Measurements from ENCODE around the gene NIN.

The NIN gene

DNA sequence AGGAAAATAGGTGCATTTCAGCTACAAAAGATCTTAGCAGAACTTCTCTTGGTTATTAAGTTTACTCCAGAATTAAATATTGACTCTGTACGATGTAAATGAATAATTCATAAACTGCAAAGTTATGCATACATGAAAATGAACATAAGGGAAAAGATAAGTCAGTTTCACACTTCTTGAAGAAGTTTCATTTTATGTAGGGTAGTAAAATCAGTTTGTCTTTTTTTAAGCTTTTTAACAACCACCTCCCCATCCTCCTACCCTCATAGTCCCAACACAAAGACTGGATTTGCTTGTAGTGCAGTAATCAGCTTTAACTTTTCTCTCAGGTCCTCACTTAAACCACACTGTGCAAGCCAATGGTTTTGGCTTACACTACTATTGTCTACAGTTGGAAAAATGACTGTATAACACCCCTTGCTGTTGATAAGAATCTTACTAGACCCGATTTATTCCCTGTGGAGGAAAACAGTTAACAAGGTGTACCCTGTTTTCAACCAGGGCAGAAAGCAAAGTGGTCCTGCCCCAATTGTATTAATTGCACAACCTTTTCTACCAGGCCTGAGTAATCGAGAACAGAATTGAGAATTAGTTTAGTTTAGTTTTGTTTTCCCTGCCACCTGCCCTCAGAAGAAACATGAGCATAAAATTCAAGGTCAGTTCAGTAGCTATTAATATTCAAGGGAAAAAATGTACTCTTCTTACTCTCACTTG, 44.1 kb downstream of the NIN start:
- no peak for DNase-seq

DNA sequence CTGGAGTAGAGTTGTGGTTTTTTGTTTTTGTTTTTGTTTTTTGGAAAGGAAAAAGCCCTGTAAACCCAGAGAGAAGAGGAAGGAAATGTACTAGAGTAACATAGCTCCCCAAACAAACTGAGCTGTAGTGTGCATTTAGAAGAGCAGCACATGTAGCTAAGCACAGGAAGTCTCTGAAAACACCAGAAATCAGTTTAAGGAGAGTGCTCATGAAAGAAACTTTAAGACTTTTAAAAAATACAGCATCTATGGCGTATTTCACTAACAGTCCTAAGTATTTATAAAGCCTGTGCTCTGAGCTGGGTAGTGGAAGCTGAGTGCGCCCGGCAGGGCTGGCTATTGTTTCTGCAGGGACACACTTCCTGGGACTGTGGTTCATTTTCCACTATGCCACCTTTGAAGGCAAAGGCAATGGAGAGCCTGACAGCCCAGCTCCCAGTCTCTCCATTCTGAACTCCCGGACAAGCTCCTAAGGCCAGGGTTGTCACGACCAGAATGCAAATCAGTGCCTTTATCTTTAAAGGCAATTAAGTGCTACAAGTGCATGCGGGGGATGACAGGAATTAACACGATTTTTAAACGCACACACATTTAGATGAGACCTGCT, 45.4 kb downstream of the NIN start:
- DNase-seq: no peak

DNA sequence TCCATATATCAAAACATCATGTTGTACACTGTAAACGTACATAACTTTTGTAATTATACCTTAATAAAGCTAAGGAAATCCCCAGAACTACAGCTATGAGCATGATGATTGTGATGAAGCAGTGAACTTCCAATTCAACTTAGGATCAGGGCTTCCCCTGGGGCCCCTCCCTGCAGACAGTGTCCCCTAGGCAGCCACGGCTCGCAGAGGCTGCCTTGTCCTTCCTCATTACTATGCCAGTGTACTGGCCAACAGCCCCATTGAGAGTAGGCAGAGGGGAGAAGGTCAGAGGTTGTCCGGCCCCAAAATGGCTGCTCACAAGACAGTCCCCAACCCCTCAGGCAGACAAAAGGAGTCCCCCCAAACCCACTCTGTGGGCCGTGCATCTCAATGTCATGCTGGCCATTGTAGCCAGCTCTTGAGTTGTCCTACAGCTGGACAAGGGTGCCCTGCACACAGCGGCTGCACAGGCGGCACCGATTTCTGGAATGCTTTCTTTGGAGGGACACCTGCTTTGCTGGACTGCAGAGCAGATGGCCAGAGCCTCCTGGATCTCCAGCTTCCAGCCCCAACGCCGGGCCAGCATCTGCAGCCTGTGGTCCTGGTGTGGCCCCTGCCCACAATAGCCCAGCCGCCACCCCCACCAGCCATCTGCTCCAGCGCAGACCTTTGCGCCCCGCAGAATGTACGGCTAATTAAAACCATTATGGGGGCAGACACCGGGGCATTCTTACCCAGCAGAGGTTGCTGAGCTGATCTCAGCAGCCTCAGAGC, 46.1 kb downstream of the NIN start:
- DNase-seq: no peak

DNA sequence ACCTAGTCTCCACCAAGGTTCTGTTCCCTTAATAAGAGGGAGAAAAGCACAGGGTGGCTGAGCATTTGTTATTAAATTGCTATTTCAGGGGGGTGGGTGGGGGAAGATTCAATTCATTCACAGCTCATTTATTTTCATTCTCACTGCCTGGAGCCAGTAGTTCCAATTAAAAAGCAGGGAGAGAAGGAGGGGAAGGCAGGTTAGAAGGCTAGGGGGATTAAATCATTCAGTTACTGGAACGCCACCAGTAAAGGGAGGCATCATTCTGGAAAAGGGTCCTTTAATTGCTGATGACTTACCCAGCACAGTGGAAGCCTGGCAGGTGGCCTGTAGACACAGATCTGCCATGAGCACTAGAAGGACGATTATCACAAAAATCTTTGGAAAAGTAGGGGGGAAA, 47.4 kb downstream of the NIN start:
- DNase-seq: no peak

DNA sequence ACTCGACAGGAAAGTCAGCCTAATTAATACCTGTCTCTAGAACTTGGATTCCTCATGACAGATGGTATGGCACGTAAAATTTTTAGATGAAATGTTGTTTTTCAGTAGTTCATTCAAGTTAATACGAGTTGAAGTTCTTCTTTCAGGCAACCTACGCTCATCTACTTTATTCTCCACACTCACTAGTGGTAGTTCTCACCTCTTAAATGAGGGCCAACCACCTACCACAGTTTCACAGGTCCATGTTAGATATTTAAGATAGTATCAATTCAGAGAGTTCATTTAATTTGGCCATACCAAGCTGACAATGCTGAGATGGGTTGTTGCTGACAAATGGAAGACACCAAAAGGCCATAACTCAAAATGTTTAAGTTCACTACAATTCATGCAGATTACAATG, 50.6 kb downstream of the NIN start:
- DNase-seq: no peak

DNA sequence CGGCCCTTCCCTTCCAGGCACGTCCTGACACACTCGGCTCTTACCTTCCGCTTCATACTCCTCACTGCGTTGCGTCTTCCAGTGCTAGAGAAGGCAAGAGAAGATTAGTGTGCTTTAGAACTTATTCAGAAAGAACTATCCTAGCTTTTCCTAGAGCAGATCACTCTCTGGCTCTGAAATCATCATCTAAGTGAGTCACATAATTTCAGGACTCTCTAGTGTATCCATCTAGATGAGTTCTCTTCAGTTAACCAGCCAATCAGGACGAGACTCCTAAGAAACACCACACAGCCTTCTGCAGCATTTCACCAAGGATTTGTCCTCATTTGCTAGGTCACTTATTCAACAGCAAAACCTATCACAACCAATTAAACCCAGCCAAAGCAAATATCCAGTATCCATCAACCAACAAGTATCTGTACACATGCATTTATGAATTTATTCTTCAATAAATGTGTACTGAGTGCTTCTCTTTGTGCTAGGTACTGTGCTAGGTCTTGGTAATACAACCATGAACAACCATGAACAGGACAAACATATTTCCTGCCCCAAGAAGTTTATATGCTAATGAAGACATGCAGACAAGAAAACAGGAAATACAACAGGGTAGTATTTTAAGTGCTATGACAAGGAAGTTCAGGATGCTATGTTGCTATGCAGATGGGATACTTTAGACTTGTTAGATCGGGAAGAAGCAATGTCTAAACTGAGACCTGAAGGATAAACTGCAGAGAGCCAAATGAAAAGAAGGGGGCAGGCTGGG, 52.1 kb downstream of the NIN start:
- no peak for DNase-seq

DNA sequence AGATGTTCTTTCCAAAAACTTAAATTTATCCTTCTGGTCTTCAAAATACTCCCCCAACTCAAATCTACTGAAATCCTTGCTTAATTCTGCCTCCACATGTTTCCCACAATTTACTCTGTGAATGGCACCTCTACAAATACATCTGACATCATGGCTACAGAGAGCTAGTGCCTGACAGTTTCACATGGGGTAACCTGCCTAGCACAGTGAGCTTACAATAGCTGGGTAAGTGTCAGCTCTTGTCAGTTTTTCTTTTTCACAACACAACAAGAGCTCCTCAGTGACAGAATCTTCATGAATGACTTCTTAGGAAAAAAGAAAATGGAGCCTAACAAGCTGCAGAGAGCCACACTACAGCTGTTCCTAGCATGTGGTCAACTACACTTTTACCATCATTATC, 54.4 kb downstream of the NIN start:
- DNase-seq: no peak

DNA sequence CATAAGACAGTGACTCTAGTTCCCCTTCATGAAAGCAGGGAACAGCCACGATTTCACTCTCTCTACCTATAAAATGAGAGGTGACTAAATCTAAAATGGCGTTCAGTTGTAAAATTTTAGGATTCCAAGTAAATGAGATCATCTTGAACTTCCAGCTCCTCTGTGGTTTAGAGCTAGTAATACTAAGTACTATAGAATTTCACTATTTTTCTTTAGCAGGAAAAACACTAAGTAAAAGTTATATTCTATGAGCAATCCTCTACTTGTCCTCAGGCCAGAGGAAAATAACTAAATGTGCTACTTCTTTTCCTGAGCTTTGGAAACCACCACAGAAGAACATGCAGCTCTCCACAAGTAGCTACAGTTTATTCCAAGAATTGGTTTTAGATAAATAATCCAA, 55.6 kb downstream of the NIN start:
- DNase-seq: peak; percentile 94

DNA sequence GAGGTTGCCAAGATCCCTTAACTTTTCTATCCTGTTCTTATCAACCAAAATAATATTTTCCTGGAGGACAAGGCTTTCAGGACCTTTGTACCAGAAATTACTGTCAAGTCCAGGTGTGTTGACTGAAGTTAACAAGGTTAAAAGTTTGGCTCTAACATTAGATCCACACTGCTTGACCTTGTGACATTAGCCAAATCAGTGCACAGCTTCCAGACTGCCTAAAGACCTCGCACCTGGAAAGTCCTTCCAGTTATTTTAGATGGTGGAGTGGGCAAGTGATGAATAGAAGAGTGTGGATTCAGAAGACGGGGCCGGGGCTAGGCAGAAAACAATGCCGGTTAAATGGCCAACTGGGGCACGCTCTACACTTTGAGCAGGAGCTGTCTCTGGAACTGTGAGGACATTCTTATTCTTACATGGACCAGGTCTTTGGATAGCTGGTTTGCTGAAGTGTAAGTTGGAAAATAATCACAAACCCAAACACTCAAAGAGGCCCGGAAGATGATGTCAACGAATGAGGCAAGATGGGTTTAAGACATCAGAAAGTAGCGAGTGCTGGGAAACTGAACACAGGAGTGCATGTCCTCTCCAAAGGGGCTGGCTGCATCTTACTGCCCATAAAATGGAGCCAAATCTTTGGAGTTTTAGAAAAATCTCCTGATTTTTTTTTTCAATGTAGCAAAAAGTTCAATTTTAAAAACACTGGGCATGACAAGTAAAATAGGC, 56.3 kb downstream of the NIN start:
- DNase-seq: no peak

DNA sequence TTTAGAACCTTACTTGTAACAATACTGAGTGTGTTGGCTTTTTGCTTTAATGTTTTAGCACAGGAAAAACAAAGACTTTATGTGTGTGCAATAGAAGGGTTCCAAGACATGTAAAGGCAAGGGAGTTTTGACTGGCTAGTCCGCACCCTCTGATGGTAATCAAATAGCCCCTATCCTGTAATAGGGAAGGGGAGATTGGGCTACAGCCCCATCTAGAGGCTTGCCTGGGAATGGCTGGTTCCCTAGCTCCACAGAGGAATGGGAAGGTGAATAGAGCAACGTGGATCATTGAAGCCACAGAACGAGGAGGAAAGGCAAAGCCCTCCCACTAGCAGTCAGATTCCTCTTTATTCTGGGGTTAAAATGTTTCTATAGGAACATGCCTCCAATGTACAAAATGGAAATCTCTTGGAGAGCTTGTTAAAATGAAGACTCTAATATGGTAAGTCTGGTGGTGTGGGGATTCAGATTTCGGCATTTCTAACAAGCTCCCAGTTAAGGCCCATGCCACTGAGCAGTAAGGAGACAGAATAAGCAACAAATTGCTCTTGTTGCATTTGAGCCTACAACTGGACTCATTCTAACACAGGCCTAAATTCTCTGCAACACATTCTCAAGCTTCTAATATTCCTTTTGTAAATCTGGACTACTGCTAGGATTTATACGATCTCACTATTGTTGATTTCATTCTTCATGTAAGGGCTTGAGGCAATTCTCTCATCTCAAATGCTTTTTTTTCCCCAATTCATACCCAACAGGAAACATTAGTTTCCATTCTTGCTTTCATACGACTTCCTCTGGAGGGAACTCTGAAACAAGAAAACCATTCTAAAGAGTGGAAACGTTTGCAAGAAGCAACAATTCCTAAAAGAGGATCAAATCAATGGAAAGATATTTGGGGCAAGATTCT, 57.1 kb downstream of the NIN start:
- peak; percentile 68 for DNase-seq

DNA sequence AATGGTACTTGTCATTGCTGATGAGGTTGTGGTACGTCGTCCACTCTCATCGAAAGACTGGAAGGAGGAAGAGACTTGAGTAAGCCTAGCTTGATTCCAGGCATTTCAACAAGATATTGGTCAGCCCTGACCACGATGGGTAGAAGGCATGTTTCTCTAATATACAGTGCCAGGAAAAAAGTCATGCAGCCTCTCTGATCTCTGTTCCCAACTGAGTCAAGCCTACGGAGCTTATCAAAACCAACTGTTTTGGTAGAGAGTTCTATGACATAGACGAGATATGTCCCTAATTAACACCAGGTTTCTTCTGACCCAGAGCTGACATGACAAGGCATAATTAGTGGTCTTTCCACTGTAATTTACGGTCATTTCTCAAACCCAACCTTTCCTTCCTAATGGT, 58.5 kb downstream of the NIN start:
- DNase-seq: peak; percentile 68

DNA sequence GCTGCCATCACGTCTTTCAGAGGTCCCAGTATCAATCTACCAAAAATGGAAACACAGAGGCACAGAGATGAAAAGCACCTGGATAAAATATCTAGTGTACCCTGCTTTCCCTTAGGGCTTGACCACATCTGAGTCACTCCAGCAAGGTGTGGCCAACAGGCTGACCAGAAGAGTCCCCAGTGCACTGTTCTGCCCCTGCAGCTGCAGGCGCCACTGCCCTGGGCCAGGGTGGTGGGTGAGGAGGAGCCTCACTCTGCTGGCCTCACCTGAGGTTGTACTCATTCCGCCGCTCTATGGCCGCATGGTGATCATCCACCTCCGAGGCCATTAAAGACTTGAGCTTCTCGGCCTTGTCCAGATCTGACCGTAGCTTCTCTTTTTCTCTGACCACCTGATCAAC, 60.4 kb downstream of the NIN start:
- no peak for DNase-seq

DNA sequence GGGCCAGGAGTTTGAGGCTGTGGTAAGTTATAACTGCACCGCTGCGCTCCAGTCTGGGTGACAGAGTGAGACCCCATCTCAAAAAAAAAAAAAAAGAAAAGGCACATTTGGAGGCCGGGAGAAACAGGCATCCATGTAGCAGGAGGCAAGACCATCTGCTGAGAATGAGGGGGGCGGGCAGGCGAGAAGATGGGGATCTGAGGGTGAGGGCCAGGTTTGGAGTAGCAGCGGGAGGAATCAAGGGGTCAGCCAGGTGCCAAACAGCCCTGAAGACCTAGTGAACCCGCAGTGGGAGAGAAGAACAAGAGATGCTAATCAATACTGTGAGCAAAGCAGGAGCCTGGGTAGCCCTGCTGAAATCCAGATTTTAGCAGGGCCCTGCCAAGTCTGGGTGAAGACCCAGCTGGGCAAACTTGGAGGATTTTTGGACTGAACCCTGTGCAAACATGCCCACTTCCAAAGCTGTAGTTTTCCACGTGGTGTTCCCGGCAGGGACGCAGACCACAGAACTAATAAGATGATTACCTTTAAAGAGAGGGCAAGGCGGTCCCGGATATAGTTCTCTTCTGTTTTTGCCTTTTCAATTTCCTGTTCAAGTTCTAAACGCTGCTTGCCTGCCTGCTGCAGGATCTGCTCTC, 61.0 kb downstream of the NIN start:
- DNase-seq: no peak

DNA sequence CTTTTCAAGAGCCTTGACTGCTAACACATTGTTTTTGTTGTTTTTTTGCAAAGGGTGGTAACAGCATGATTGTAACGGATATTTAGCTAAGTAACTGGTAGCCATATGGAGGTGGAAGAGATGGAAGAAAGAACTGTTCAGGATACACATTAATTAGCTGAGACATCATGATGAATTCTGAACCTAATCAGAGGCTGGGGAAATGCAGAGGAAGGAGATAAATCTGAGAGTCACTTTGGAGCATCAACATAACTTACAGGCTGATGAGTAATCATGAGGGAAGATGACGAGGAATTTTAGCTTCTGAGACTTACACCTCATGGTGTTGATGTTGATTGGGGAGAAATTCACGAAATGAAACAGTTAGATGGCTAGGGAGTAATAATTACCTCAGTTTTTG, 62.3 kb downstream of the NIN start:
- peak; percentile 62 for DNase-seq

DNA sequence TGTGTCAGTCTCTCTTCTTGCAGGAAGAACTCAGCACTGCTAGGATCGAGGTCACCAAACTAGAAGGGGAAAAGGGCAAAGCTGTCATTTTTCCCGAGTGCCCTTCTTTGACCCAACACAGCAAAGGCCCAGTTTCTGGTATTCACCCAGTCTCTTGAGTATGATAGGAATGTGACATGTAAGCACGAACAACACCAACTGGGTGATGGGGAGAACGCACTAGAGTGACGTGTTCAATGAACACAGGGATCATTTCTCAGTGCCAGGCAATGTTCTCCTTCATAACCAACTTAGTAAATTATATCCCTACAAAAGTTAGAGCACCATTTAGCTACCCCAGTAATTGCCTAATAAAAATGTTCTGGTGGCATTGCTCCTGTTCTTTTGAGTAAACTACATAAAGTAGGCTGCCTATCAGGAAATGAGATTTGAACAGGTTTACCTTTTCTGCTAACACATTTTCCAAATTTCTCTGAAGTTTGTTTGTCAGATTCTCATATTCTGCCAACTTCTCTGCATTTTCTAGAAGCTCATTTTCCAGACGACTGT, 64.5 kb downstream of the NIN start:
- peak; percentile 69 for DNase-seq

DNA sequence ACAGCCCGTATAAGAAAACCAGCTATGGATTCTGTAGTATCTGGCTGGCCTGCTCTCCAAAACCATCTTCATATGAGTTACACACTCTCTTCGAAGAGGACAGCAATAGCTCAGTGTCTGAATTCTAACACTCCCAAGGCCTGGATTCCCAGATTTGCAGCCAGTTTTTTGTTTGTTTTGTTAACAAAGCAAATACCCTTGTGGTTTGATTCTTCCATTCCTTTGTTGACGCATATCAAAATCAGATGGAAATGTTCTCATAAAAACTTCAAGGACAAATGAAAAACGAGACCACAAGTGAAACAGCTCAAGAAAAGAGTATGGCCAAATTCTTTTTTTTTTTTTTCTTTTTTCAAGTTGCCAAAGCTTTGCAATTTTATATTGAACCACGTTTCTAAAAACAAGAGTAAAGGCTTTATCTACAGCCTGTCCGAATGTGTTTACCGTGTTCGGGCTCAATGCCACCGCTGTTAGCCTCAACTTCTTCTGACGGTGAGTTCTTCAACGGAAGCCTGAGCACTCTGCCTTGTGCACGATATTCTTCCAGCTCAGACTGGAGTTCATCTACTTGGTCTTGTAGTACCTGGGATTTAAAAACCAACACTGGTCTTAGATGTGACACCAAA, 67.5 kb downstream of the NIN start:
- peak; percentile 94 for DNase-seq

DNA sequence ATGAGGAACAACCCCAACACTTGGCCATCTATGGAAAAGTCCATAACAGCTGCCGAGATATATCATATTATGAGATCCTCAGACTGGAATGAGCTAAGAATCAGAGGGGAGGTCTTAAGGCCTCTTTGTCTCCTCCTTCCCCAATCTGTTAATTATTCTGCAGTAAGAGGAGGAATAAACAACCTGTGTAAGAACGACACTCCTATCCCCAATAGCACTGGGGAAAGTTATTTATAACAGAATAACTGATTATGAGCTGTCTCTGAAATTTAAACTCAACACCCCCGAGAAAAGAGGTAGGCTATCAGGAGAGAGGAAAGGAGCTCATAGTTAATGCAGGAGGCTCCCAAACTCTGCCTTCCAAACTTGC, 68.0 kb downstream of the NIN start:
- no peak for DNase-seq

DNA sequence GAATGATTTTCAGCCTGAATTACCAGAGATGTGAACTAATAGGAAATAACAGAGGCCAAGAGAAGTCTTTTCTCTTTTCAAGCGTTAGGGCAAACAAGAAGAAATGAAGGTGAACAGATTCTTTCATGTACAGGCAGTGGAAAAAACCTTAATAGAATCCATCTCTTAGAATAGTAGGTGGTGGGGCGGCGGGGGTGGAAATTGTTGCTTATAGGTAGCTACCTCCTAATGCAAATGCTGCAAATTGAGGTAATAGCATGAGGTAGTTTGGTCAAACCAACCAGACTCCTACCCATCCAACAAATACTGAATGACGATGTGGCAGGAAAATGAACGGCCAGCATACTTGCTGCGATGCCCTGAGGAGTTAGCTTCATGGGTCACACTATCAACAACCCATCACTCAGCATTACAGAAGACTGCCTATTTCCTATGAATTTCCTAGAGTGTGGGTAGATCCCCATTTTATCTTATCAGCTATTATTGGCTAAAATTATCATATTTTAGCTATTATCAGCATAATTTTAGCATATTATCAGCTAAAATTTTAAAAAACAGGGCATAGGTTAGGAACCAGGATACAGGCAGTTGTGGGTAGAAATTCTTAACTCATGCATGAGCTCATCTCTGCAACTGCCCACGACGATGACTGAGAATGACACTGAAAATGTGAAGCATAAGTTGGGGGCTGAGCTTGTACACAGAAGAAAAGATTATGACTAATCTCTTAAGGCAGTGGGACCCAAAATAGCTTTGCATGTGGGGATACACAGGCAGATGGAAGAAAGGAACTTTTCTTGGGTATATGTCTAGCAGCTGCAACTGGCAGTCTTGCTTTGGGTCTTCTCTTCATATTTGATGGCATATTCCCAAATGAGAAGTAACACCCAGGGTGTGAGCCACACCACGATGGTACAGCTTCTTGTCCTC, 68.7 kb downstream of the NIN start:
- peak; percentile 95 for DNase-seq
